Measurements from ENCODE around the gene TTC23.

The TTC23 gene

DNA sequence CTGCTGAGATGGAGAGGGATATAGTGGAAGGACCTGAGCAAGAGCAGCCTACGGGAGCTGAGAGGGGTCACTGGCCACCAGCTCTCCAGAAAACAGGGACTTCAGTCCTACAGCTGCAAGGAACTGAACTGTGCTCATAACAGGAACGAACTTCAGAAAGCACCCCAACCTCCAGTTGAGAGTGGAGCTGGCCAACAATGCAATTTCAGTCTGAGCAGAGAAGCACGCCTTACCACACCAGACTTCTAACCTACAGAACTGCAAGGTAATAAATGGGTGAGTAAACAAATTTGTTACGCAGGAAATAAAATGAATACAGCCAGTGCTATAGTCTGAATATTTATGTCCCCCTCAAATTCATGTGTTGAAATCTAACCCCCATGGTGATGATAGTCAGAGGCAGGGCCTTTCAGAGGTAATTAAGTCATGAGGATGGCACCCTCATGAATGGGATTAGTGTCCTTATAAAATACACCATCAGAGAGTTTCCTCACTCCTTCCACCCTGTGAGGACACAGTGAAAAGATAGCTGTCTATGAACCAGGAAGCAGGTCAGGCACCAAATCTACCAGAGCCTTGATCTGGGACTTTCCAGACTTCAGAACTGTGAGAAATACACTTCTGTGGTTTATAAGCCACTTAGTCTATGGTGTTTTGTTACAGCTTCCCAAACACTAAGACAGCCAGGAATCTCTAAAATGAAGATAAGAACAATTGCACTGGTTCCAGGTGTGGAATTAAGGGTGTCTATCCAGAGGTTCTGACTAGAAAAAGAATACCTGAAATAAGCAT lies 85.9 kb downstream of the TTC23 start:
- no peak for DNase-seq

DNA sequence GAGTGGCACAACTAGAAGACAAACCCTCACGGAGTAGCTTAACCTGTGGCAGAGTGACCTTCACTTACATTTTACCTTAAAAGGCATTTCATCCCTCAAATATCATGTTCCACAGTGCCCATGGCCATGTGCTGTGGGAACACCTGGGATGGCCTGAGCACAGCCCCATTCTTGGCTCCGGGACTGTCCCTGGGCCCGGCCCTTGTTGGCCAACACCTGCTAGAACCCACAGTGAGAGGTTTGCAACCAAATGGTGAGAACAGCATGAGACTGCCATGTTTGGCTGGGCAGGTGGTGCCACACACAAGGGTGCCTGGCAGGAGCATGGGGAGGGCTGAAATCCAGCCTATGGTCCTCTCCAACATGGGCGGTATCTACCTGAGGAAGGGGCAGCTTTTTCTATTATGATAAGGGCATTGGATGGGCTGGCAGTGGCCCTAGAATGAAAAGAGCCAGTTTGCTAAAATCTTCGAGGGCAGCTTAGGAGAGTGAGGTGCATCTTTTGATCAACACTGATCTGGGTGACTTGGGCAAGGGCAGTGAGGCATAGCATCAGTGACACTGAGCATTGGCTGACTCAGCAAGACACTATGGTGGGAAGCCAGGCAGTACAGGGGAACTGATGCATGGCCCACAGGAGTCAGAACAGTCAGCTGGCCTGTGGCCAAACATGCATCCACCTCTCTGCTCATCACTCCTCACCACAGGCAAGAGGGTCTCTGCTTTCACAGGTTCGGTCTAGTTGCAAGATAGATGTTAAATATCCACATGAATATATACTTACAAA lies 90.6 kb downstream of the TTC23 start:
- no peak for DNase-seq

DNA sequence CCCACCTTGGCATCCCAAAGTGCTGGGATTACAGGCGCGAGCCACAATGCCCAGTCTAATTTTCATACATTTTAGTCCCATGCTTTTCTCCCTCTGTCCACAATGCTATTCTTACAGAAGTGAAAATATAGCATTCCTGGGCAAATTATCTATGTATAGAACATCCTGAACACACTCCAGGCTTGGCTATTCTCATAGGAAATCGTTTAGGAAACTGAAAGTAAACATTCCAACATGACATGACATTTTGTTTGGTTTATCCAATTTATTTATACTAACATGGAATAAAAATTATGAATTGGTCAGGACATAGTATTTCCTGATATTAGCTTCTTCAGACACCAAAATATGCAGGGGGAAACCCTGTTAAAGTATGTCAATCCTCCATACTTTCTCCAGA lies 91.9 kb downstream of the TTC23 start:
- no peak for DNase-seq

DNA sequence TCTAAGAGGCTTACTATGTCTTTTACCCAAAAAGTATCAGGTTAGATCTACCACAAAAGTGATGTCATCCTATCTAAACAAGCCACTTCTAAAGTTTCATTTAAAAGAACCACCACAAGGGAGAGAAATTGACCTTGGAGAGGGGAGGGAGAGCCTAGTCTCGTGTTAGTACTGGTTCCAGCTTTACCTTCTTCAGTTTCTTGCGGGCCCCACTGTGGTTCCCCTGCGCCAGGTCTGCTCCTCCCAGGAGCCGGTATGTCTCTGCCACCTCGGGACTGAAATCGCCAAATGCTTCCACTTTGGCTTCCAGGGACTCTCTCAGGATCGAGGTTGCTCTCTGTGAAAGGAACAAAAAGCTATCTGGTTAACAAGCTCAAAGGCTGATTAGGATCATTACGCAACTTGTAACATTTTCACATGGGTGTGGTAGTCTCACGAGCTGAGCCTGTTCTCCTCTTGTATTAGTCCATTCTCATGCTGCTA lies 93.4 kb downstream of the TTC23 start:
- DNase-seq: no peak

DNA sequence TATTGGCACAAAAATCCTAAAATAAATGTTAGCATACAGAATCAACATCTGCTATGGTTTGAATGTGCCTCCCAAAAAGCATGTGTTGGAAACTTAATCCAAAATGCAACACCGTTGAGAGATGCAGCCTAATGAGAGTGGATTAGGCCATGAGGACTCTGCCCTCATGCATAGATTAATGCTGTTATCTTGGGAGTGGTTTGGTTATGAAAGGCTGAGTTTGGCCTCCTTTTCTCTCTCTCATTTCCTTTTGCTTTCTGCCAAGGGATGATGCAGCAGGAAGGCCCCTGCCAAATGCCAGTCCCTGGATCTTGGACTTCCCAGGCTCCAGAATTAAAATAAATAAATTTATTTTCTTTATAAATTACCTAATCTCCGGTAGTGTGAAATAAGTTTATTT lies 95.1 kb downstream of the TTC23 start:
- no peak for DNase-seq

DNA sequence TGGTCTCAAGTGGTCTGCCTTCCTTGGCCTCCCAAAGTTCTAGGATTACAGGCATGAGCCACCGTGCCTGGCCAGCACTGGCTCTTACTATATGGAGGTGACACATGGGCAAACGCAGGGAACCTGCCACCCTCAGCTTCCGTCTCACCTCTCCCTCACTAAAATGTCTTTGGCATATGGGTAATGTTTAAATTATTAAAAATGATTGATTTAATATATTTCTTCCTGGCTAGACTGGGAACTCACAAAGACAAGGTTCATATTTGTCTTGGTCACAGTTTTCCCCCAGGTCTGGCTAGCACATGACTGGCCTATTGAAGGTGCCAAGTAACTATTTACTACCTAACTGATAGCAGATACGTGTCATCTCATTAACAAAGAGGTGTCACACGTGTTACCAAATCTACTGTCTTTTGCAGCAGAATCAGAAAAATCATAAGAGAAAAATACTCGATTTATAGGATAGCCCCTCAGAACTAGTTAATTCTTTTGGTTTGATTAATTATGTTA lies 96.3 kb downstream of the TTC23 start:
- DNase-seq: no peak

DNA sequence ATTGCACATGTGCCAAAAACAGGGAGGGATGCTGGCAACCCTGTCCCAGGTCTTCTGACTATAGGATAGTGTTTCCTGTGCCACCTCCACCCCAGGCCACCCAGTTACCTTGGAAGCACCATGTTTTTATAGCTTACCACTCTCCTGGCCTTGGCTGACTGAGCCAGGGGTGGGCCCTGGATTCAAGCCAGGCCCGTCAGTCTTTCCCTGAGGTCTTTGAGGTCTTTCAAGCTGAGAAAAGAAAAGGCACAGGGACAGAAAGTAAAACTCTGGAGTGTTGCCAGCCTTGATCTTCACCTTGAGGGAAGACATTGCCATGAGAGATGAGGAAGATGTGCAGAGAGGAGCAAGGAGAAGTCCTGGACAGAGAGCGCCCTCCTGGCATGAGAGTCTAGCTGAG lies 98.2 kb downstream of the TTC23 start:
- no peak for DNase-seq

DNA sequence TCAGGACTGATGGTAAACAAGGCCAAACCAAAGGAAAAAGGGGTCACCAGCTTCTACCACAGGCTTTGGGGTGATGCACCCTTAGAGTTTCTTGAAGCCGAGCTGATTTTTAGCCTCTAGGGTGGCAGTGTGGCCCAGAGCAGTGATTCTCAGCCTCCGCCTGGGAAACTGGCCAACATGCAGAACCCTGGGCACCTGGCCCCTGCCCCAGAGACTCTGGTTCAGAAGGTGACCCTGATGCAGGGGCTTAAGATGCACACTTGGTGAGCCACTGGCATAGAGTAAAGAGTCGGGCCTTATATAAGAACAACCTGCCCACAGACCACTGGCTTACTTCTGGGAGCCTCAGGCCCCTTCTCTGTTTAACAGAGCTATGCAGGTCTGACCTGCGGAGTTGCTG lies 100.0 kb downstream of the TTC23 start:
- DNase-seq: no peak

DNA sequence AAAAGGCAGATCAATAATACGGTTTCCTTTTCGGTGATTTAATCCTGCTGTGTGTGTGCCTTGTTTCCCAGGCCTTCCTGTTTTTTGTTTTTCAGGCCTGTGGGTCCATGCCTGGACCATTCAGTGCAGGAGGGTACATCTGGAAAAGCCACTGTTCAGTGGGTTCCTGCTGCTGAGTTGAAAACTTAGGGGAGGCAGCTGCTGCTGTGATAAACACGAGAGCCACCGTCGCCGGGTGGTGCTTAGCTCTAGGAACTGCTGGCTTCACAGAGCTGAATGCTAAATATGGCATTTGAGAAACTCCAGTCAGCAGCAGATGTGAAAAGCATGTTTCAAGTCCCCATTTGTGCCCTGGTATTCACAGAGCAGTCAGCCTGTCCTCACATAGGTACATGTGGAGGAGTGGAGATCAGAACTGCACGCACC lies 100.5 kb downstream of the TTC23 start:
- no peak for DNase-seq

DNA sequence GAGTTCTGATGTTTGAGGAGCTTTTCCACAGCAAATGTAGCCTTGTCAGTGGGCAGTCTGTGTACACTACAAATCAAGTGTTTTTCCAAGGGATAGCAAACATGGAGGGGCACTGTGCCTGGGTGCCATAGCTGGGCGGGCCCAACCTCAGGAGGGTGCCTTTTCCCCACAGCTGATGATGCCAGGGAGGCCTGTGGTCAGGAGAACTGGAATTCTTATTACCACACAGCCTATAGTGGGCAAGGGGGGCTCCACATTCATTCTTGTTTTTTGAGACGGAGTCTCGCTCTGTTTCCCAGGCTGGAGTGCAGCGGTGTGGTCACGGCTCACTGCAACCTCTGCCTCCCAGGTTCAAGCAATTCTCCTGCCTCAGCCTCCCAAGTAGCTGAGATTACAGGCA lies 102.7 kb downstream of the TTC23 start:
- DNase-seq: no peak

DNA sequence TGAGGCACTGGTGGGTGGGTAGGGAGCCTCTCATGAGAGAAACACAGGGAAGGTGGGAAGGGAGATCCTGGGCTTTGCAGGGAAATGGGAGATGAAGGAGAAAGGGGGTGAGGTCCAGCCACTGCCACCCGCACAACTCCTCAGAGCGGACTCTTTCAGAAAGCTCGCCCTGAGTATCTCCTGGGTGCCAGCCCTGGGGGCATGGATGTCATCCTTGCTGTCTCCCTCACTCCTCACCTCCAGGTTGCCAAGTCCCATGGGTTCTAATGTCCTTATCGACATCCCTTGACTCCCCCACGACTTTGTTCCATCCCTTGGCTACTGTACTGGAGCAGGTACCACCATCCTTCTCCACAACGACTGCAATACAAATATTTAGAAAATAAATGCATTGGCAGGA lies 103.6 kb downstream of the TTC23 start:
- DNase-seq: no peak

DNA sequence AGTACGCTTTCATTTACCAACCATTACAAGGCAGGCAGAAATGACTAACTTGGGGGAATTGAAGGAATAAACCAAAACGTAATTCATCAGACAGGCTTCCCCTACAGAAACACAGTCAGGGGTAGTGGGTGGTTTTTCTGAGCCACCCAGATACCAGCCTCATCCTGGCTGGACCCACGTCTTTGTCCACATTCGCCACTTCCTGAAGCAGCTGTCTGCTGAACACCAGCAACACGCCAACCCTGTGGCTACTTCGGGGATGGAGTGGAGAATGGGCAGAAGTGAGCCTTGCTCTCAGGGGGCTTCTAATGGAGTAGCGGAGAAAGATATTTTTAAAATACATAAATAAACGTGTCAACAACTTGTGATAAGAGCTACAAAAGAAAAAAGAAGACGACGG lies 104.4 kb downstream of the TTC23 start:
- no peak for DNase-seq

DNA sequence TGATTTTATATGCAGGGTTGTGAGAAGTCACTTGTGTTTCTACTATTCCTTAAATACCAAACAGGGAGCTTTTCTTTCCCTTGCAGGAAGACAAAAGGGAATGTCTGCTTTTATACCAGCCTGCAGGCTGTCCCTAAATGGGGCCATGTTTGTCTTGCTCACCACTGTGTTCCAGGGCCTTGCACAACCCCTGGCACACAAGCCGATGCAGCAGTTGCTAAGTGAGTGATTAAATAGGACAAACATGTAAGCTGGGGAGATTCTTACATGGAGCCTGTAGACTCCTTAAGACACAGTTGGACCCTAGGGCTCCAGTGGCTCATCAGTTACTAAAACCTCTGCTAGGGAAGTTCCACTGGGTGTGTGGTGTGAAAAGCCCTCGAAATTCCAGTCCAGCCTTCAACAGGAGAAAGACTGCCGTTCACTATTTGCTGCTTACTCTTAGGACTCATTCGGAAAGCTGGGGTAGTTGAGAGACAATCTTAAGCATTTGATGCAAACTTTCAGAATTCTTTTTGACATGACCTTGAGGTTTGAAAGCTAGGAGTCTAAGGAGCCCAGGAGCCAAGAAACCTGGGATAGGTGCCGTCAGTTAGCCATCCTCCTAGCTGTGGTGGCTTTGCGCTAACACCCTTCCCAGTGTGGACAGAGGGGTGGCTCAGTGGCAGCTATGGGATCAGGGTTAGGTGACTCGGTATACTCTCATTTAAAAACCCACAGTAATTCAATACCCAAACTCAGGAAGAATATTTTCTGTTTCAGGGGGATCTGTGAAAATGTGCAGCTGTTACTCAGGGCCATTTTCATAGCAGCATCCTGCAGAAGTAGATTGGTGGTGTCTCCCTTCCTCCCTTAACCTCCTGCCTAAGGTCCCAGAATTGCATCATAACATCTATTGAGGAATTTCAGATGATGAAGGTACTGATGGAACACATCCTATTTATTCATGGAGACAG lies 105.4 kb downstream of the TTC23 start:
- DNase-seq: no peak

DNA sequence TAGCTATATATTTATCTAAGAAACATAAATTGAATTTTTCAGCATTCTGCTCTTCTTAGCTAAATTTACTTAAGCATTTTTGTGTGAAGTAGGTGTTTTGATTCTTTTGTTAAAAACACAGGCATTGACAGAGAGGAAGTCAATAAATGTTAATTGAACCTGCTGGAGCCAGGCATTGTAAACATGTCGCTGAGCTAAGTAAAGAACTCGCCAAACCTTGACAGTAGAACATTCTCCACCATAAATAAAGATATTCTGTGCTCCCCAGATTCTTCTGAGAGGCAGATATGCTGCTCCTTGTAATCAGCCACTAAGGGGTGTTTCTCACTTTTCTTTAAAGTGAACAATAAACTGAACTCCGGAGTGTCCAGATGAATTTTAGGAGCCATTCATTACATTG lies 106.1 kb downstream of the TTC23 start:
- DNase-seq: no peak

DNA sequence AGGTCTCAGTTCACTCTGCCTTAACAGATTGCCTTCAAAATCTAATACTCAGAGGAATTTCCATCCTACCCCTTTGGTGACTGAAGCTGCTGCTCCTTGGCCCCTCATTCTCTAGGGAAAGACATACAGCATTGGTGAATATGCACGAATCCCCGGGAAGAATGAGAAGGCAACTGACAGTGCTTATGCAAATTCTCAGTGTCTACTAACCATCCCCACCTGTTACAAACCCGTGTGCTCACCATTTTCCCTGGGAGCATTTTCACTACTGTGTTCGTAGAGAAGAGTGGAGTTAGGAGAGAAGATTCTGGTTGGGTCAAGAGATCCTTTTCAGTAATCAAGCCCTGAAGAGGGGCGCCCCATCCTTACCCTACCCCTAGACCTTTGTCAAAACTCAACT lies 106.8 kb downstream of the TTC23 start:
- DNase-seq: no peak

DNA sequence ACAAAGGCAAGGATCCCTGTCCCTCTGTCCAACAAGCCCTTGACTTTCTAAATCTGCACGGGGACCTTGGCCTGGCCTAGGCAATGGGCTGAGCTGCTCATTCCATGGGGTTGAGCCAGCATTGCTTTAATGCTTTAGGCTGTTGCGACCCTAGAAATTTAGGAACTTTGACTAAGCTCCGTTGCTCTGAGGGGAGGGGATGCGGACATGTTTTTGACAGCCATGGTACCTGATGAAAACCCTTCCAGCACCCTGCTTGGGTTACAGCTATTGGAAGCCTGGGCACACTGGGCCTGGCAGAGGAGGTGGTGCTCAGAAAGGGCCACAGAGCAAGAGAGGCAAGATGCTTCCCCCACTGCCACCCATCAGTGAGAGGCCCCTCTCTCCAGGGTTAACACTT lies 107.4 kb downstream of the TTC23 start:
- no peak for DNase-seq

DNA sequence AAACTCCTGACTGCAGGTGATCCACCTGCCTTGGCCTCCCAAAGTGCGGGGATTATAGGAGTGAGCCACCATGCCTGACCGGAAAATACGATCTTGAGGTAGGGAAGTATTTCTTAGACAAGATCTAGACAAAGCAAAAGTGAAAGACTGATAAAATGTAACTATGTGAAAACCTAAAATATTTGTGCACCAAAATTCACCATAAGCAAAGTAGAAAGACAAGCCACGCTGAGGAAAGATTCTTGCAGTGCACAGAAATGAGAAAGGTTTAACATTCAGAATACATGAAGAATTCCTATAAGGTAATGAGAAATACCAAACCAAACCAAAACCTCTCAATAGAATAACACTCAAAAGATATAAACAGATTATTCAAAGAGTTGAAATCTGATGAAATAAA lies 108.8 kb downstream of the TTC23 start:
- no peak for DNase-seq

DNA sequence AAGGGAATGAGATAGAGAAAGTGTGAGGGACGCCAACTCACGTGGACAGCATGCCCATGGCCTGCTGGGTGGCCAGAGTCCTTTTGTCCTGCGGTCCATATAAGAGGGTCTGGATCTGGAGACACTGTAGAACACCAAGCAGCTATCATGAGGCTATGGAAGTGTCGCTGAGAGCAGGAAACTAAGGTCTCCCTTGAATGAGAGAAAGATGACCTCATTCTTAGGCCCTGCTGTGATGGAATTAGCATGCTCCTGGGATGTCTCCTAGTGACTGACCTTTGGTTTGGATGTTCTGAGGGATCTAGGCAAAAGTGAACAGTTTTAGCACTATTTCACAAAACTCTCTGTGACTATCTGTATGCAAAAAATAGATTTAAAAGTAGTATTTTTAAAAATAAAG lies 110.1 kb downstream of the TTC23 start:
- no peak for DNase-seq

DNA sequence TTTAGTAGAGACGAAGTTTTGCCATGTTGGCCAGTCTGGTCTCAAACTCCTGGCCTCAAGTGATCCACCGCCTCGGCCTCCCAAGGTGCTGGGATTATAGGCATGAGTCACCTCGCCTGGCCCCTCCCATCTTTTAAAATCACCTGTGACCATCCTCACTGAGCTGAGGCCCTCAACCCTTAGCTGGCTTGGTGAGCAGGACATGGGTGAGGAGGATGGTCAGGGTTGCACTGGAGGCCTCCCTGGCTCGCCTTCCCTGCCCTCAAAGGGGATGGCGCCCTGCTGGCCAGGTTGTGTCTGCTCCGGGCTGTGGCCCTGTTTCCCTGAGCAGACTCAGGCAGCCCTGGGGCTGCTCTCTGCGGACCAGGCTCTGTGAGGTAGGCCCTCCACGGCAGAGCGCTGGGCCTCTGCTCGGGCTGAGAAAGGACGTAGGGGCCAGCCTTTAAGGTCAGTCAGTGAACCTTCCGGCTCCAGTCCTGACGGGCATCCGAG lies 110.8 kb downstream of the TTC23 start:
- no peak for DNase-seq

DNA sequence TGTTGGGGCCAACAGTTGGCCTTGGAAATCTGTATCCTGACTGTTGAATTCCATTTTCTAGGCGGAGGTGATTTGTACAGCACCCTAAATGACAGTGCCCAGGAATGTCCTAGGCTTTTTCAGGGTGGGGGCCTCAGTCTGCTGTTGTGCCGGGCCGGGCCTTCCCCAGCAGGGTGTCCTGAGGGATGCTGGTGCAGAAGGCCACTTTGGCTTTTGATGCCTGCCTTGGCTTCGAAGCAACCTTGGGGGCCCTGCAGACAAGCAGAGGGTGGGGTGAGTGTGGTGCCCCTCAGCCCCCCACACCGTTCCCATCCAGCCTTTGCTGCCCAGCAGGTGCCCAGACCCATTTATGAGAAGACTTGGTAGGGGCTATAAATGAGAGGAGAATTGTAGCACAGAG lies 111.5 kb downstream of the TTC23 start:
- DNase-seq: no peak

DNA sequence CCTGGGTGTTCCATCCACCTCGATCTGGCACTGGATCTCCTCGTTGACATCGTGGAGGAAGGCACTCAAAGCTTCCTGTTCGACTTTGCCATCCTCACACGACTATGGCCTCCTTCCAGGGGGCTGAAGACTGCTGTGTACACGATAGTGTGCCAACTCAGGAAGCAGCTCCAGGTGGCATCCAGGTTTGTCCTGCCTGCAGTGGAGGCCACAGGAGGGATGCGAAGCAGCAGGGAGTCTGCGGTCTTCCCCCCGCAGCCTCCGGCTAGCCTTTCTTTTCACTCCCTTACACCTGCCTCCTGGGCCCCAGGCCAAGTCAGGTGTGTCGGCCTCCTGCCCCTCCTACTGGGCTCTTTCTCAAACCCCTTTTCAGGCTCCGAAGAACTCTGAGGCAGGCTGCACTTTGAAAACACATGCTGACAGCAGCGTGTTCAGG lies 112.3 kb downstream of the TTC23 start:
- no peak for DNase-seq

DNA sequence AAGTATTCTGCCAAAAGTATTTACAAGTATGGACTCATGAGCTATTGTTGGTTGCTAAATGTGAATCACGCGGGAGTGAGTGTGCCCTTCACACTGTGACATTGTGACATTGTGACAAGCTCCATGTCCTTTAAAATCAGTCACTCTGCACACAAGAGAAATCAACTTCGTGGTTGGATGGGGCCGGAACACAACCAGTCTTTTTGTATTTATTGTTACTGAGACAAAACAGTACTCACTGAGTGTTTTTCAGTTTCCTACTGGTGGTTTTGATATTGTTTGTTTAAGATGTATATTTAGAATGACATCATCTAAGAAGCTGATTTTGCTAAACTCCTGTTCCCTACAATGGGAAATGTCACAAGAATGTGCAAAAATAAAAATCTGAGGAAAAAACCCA lies 114.2 kb downstream of the TTC23 start:
- DNase-seq: no peak

All from effector CD8-positive, alpha-beta T cell (primary cell).